ENCODE results near the gene PGR. TPM values are rescaled to one million over a fixed set of nuclear protein-coding genes. Genes with fewer than 3 reads are reported as not detected.

The PGR gene
- polyA plus RNA-seq, 1 donor (not counting 4 experiments of a cell fraction or from before 2014, with no cell fraction given), result not detected

- H3K79me2 ChIP-seq (ENCODE audit: control insufficient read depth, insufficient read depth, low read length), result no peaks in the 10 kb centered on the region
- no peak overlapping the region for H3K9ac ChIP-seq (ENCODE audit: control insufficient read depth, extremely low read depth, insufficient read depth, low read length)
- peaks cover 54% of the 10 kb centered on the region for H3K27me3 ChIP-seq (ENCODE audit: control insufficient read depth, extremely low read depth, insufficient read depth, low read length)
- no peaks in the 10 kb centered on the region for H3K9me3 ChIP-seq (ENCODE audit: control insufficient read depth, low read depth, low read length)
- dilution Hi-C loops (cut with MboI; ENCODE audit: extremely low pct_ligation_motif_present, low sequenced_read_pairs), result no loop called here
- H3K4me3 ChIP-seq (ENCODE audit: control insufficient read depth in 2 of 3, extremely low read depth in 1 of 3, insufficient read depth in 2 of 3, low read depth in 1 of 3, low read length in 3 of 3), result no peak overlapping the region
- H3K36me3 ChIP-seq (ENCODE audit: control insufficient read depth in 2 of 2, extremely low read depth in 1 of 2, insufficient read depth in 2 of 2, low read length in 2 of 2), result no peaks in the 10 kb centered on the region
- peak; percentile 67 for TF ChIP-seq EZH2 (IDR thresholded peaks at IDR 0.05; ENCODE audit: low read length)
- no peak for TF ChIP-seq CTCF (optimal IDR thresholded peaks at IDR 0.05 in 1 of 3, IDR thresholded peaks at IDR 0.05 in 1 of 3, conservative IDR thresholded peaks at IDR 0.05 in 1 of 3; ENCODE audit: extremely low read depth in 1 of 3, insufficient read depth in 2 of 3, low read length in 3 of 3)
- DNase-seq (ENCODE audit: low read depth, low spot score), result no peak
- FAIRE-seq, result no peak
- H3K27ac ChIP-seq (ENCODE audit: control insufficient read depth, insufficient read depth, low read length), result no peak overlapping the region
- no peaks in the 10 kb centered on the region for H4K20me1 ChIP-seq (ENCODE audit: control insufficient read depth, extremely low read depth, insufficient read depth, low read length)
- peaks cover 7% of the 10 kb centered on the region for H3K4me1 ChIP-seq (ENCODE audit: control insufficient read depth, extremely low read depth, insufficient read depth, low read length)
- H2AFZ ChIP-seq (ENCODE audit: control insufficient read depth, low read length), result no peak overlapping the region
- no peaks in the 10 kb centered on the region for H3K9me1 ChIP-seq (ENCODE audit: control insufficient read depth, extremely low read depth, insufficient read depth, low read length)
- H3K4me2 ChIP-seq (ENCODE audit: control insufficient read depth, extremely low read depth, insufficient read depth, low read depth, low read length), result no peak overlapping the region
Measured at GRCh38 chr11:101128571-101129202, 926 bp downstream of the PGR start.

- Histone ChIP-seq H2AFZ (ENCODE audit: control insufficient read depth, low read length) (peak overlapping the region; percentile 15), H3K9me1 (ENCODE audit: control insufficient read depth, extremely low read depth, insufficient read depth, low read length) (no peaks in the 10 kb centered on the region), H3K36me3 (ENCODE audit: control insufficient read depth in 2 of 2, extremely low read depth in 1 of 2, insufficient read depth in 2 of 2, low read length in 2 of 2) (no peaks in the 10 kb centered on the region), H3K4me1 (ENCODE audit: control insufficient read depth, extremely low read depth, insufficient read depth, low read length) (peaks cover 7% of the 10 kb centered on the region), H3K27ac (ENCODE audit: control insufficient read depth, insufficient read depth, low read length) (no peak overlapping the region), H3K9ac (ENCODE audit: control insufficient read depth, extremely low read depth, insufficient read depth, low read length) (no peak overlapping the region), H4K20me1 (ENCODE audit: control insufficient read depth, extremely low read depth, insufficient read depth, low read length) (no peaks in the 10 kb centered on the region), H3K27me3 (ENCODE audit: control insufficient read depth, extremely low read depth, insufficient read depth, low read length) (peaks cover 55% of the 10 kb centered on the region), H3K4me2 (ENCODE audit: control insufficient read depth, extremely low read depth, insufficient read depth, low read depth, low read length) (peak overlapping the region; percentile 64), H3K9me3 (ENCODE audit: control insufficient read depth, low read depth, low read length) (no peaks in the 10 kb centered on the region), H3K4me3 (ENCODE audit: control insufficient read depth in 2 of 3, extremely low read depth in 1 of 3, insufficient read depth in 2 of 3, low read depth in 1 of 3, low read length in 3 of 3) (peak overlapping the region in 1 of 3 experiments; percentile 20), H3K79me2 (ENCODE audit: control insufficient read depth, insufficient read depth, low read length) (no peaks in the 10 kb centered on the region)
- FAIRE-seq (no peak), DNase-seq (ENCODE audit: low read depth, low spot score) (no peak)
- TF ChIP-seq EZH2 (IDR thresholded peaks at IDR 0.05; ENCODE audit: low read length), result peak; percentile 56
- no peak for TF ChIP-seq CTCF (optimal IDR thresholded peaks at IDR 0.05 in 1 of 3, IDR thresholded peaks at IDR 0.05 in 1 of 3, conservative IDR thresholded peaks at IDR 0.05 in 1 of 3; ENCODE audit: extremely low read depth in 1 of 3, insufficient read depth in 2 of 3, low read length in 3 of 3)
- dilution Hi-C loops (cut with MboI; ENCODE audit: extremely low pct_ligation_motif_present, low sequenced_read_pairs), result no loop called here
Measured at GRCh38 chr11:101127699-101128570, 1.7 kb downstream of the PGR start.
